K562 (cell line): ENCODE data around the gene ZNF439. TPM values are rescaled to one million over a fixed set of nuclear protein-coding genes. Genes with fewer than 3 reads are reported as not detected.
A peak's percentile ranks its signal among the peaks of the same experiment; 100 is the strongest.

Experiments
- ADNP ChIP-seq: fragments of 200-800 bp; sonication (Bioruptor generic); IDR thresholded peaks from 2 replicates; pipeline ENCODE4 v1.6.1; 2016; ENCODE audit warnings: missing genetic modification characterization, missing compliant biosample characterization
- GABPB1 ChIP-seq: sonication (generic); formaldehyde crosslinking; IDR thresholded peaks from 2 replicates; pipeline ENCODE4 v1.8.0; 2022; ENCODE audit warnings: mild to moderate bottlenecking, missing genetic modification reagents
- HOXB6 ChIP-seq: fragments of 250-450 bp; sonication (Bioruptor Pico); IDR thresholded peaks from 2 replicates; pipeline ENCODE4 v1.5.1; 2022; ENCODE audit warnings: mild to moderate bottlenecking, borderline replicate concordance
- JUN ChIP-seq, 2 experiments: sonication (generic) in 1 of 2; formaldehyde crosslinking in 1 of 2; IDR thresholded peaks; 2 replicates each; pipeline versions ENCODE4 v1.6.1 to v1.8.0; 2012 to 2022; ENCODE audit warnings: borderline replicate concordance in 2 of 2, mild to moderate bottlenecking in 2 of 2, improper control_type of control experiment in 1 of 2, low read depth in 1 of 2, low read length in 1 of 2, missing genetic modification reagents in 1 of 2
- KDM1A ChIP-seq, 2 experiments: fragments of 450-650 bp; IDR thresholded peaks; 2 replicates each; pipeline ENCODE4 v1.6.1; 2016; ENCODE audit warnings: mild to moderate bottlenecking in 2 of 2
- KLF10 ChIP-seq: fragments of 250-450 bp; sonication (Bioruptor Pico); IDR thresholded peaks from 2 replicates; pipeline ENCODE4 v1.6.1; 2021; ENCODE audit warnings: matching md5 sums
- MECOM ChIP-seq: fragments of 250-450 bp; sonication (Bioruptor Pico); IDR thresholded peaks from 2 replicates; pipeline ENCODE4 v1.8.0; 2022; ENCODE audit warnings: inconsistent platforms
- MYBL2 ChIP-seq, 2 experiments: fragments of 450-650 bp in 1 of 2; sonication (generic) in 1 of 2; formaldehyde crosslinking in 1 of 2; IDR thresholded peaks; 2 replicates each; pipeline versions ENCODE4 v1.6.1 to v1.8.1; 2017 to 2022; ENCODE audit warnings: borderline replicate concordance in 1 of 2, inconsistent platforms in 1 of 2, low read depth in 1 of 2, mild to moderate bottlenecking in 1 of 2, missing genetic modification reagents in 1 of 2, moderate library complexity in 1 of 2
- NFE2 ChIP-seq: IDR thresholded peaks from 2 replicates; pipeline ENCODE4 v1.6.1; 2014; ENCODE audit warnings: antibody characterized with exemption, low read depth
- POLR2B ChIP-seq: fragments of 450-650 bp; IDR thresholded peaks from 2 replicates; pipeline ENCODE4 v1.6.1; 2018; ENCODE audit warnings: low read depth; ENCODE audit not compliant: partially characterized antibody
- PYGO2 ChIP-seq: fragments of 450-650 bp; IDR thresholded peaks from 2 replicates; pipeline ENCODE4 v1.6.1; 2016; ENCODE audit warnings: mild to moderate bottlenecking, missing genetic modification characterization, moderate library complexity, missing compliant biosample characterization
- RBFOX2 ChIP-seq: fragments of 200-400 bp; formaldehyde crosslinking; IDR thresholded peaks from 2 replicates; pipeline ENCODE4 v1.6.1; 2017; ENCODE audit warnings: low read depth, mild to moderate bottlenecking, low read length, moderate library complexity
- SMAD4 ChIP-seq: fragments of 250-450 bp; sonication (Bioruptor Pico); conservative IDR thresholded peaks from 2 replicates; pipeline ENCODE4 v1.8.0; 2021; ENCODE audit warnings: inconsistent platforms, mild to moderate bottlenecking, moderate library complexity
- STAT5B ChIP-seq: fragments of 250-450 bp; sonication (Bioruptor Pico); IDR thresholded peaks from 2 replicates; pipeline ENCODE4 v1.8.0; 2021; ENCODE audit warnings: mild to moderate bottlenecking, inconsistent platforms
- TAF1 ChIP-seq: IDR thresholded peaks from 2 replicates; pipeline ENCODE4 v1.6.1; 2011; ENCODE audit warnings: mild to moderate bottlenecking, low read length, moderate library complexity; ENCODE audit not compliant: insufficient read depth, control insufficient read depth, severe bottlenecking; ENCODE audit errors: extremely low read depth
- TCFL5 ChIP-seq: fragments of 250-450 bp; sonication (Bioruptor Pico); conservative IDR thresholded peaks from 2 replicates; pipeline ENCODE4 v1.6.1; 2021; ENCODE audit warnings: mild to moderate bottlenecking, moderate library complexity, matching md5 sums
- ZBTB17 ChIP-seq: fragments of 450-650 bp; formaldehyde crosslinking; IDR thresholded peaks from 2 replicates; pipeline ENCODE4 v1.4.0; 2020; ENCODE audit warnings: mild to moderate bottlenecking
- ZKSCAN8 ChIP-seq: fragments of 200-800 bp; sonication (Bioruptor generic); IDR thresholded peaks from 2 replicates; pipeline ENCODE4 v1.6.1; 2016; ENCODE audit warnings: missing genetic modification characterization, missing compliant biosample characterization
- ZNF445 ChIP-seq: fragments of 250-450 bp; sonication (Bioruptor Pico); IDR thresholded peaks from 2 replicates; pipeline ENCODE4 v1.4.0; 2020; ENCODE audit warnings: low read depth, mild to moderate bottlenecking, moderate library complexity
- polyA plus RNA-seq, 8 experiments: library from polyadenylated mRNA; depleted of rRNA in 4 of 8; stranded (reverse) in 5 of 8; unstranded in 3 of 8; fragments of >200 nt; fragmentation: Nextera tagmentation in 2 of 8; fragmentation: Illumina TruSeq in 1 of 8; extraction: Ambion mirVana in 2 of 8; extraction: Trizol in 1 of 8; gene quantifications; 2 replicates each; pipeline versions ENCODE4 v1.2.1 to v1.2.3, GENCODE V29; 2011 to 2014; ENCODE audit warnings: inconsistent platforms in 1 of 8, missing spikeins in 1 of 8
- total RNA-seq, 7 experiments: library from RNA; depleted of rRNA in 6 of 7; stranded (reverse); fragments of >200 nt in 6 of 7; fragmentation: Illumina TruSeq in 2 of 7; extraction: Trizol in 2 of 7; gene quantifications; 2 replicates each; pipeline versions ENCODE4 v1.2.1 to v1.2.3, GENCODE V29; 2011 to 2021; ENCODE audit warnings: low replicate concordance in 1 of 7
- TF ChIP-seq, protein P1 (sequence below): fragments of 250-450 bp; sonication (Bioruptor Pico); IDR thresholded peaks from 2 replicates; pipeline ENCODE4 v1.8.0; 2022; ENCODE audit warnings: moderate library complexity, mild to moderate bottlenecking, inconsistent platforms
- TF ChIP-seq, protein P2 (sequence below): fragments of 250-450 bp; sonication (Bioruptor Pico); IDR thresholded peaks from 2 replicates; pipeline ENCODE4 v1.4.0; 2020; ENCODE audit warnings: mild to moderate bottlenecking, moderate library complexity
- TF ChIP-seq, protein P3 (sequence below): sonication (generic); formaldehyde crosslinking; IDR thresholded peaks from 2 replicates; pipeline ENCODE4 v1.5.0; 2020; ENCODE audit warnings: missing genetic modification reagents
- TF ChIP-seq, protein P4 (sequence below): IDR thresholded peaks from 3 replicates; pipeline ENCODE4 v1.6.1; 2011; ENCODE audit warnings: borderline replicate concordance, mild to moderate bottlenecking; ENCODE audit not compliant: insufficient read length, insufficient read depth

ZNF439 gene
- total and polyA plus RNA-seq, 9 of the 15 experiments (the other 6 are each of a cell fraction or from before 2014, with no cell fraction given), result 0.04 to 0.18 (median 0.10) TPM; not detected in 3

DNA sequence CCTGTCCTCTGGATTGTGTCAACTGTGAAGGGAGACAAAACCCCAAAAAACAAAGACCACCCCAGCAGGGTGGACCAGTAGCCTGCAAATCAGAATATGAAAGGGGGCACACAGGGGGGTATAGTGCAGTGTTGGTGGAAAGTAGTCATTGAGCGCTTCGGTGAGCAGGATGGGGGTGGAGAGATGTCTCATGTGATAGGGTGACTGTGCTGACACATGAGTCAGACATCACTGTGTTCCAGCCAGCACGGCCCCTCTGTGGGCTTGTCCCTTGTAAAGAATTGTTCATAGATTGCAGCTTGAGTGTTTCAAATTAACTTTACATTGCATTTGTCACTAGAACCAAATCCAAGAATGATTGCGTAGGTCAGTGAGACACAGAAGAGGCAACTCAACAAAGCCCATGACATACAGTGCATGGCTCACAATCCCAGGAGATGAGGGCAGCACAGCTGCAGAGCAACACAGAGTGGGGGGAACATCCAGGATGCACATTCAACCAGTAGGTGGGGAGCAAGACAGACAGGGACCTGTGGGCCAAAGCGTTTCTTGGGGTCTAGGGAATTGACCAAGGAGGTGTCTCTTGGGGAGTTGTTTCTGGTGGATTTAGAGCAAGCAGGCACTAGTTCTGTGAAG, 26.9 kb upstream of the ZNF439 start (continued):
- TF ChIP-seq, protein P1, sequence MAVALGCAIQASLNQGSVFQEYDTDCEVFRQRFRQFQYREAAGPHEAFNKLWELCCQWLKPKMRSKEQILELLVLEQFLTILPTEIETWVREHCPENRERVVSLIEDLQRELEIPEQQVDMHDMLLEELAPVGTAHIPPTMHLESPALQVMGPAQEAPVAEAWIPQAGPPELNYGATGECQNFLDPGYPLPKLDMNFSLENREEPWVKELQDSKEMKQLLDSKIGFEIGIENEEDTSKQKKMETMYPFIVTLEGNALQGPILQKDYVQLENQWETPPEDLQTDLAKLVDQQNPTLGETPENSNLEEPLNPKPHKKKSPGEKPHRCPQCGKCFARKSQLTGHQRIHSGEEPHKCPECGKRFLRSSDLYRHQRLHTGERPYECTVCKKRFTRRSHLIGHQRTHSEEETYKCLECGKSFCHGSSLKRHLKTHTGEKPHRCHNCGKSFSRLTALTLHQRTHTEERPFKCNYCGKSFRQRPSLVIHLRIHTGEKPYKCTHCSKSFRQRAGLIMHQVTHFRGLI (CRISPR knock-in tag), result no peak
- TF ChIP-seq KDM1A (IDR thresholded peaks at IDR 0.05) (no peak), JUN (IDR thresholded peaks at IDR 0.05; ENCODE audit: borderline replicate concordance, low read depth, low read length) (peak; percentile 82), JUN (CRISPR knock-in tag; IDR thresholded peaks at IDR 0.05; ENCODE audit: borderline replicate concordance) (no peak), STAT5B (CRISPR knock-in tag) (no peak), KLF10 (no peak), TCFL5 (CRISPR knock-in tag) (no peak), POLR2B (no peak), HOXB6 (CRISPR knock-in tag) (no peak), ZNF445 (CRISPR knock-in tag) (no peak), PYGO2 (tag) (no peak), MYBL2 (IDR thresholded peaks at IDR 0.05; ENCODE audit: low read depth) (no peak), MYBL2 (CRISPR knock-in tag; IDR thresholded peaks at IDR 0.05; ENCODE audit: borderline replicate concordance) (no peak), RBFOX2 (no peak), MECOM (CRISPR knock-in tag) (no peak), GABPB1 (CRISPR knock-in tag) (no peak), ADNP (no peak), TAF1 (no peak), ZBTB17 (no peak), SMAD4 (CRISPR knock-in tag) (0 out of 2 replicates have a peak, but pooled peaks have one; percentile 23), ZKSCAN8 (CRISPR knock-in tag) (no peak), NFE2 (peak; percentile 52)
- TF ChIP-seq, protein P2, sequence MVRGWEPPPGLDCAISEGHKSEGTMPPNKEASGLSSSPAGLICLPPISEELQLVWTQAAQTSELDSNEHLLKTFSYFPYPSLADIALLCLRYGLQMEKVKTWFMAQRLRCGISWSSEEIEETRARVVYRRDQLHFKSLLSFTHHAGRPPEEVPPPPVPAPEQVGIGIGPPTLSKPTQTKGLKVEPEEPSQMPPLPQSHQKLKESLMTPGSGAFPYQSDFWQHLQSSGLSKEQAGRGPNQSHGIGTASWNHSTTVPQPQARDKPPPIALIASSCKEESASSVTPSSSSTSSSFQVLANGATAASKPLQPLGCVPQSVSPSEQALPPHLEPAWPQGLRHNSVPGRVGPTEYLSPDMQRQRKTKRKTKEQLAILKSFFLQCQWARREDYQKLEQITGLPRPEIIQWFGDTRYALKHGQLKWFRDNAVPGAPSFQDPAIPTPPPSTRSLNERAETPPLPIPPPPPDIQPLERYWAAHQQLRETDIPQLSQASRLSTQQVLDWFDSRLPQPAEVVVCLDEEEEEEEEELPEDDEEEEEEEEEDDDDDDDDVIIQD, result no peak
- TF ChIP-seq, protein P3, sequence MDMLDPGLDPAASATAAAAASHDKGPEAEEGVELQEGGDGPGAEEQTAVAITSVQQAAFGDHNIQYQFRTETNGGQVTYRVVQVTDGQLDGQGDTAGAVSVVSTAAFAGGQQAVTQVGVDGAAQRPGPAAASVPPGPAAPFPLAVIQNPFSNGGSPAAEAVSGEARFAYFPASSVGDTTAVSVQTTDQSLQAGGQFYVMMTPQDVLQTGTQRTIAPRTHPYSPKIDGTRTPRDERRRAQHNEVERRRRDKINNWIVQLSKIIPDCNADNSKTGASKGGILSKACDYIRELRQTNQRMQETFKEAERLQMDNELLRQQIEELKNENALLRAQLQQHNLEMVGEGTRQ (CRISPR knock-in tag), result no peak
- TF ChIP-seq, protein P4, sequence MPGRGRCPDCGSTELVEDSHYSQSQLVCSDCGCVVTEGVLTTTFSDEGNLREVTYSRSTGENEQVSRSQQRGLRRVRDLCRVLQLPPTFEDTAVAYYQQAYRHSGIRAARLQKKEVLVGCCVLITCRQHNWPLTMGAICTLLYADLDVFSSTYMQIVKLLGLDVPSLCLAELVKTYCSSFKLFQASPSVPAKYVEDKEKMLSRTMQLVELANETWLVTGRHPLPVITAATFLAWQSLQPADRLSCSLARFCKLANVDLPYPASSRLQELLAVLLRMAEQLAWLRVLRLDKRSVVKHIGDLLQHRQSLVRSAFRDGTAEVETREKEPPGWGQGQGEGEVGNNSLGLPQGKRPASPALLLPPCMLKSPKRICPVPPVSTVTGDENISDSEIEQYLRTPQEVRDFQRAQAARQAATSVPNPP, result no peak
